ENCODE data around the gene GAL3ST1.

The GAL3ST1 gene

GRCh38 chr22:30513462-30513861 is 61.0 kb downstream of the GAL3ST1 start:
- H2AFZ ChIP-seq (ENCODE audit: low read depth, low read length), result no peak overlapping the region
- TF ChIP-seq EZH2 (IDR thresholded peaks at IDR 0.05; ENCODE audit: borderline replicate concordance, low read depth, low read length, severe bottlenecking) (no peak), CTCF (IDR thresholded peaks at IDR 0.05; ENCODE audit: borderline replicate concordance, extremely low read depth, low read length, poor library complexity, severe bottlenecking) (no peak)
- H3K9ac ChIP-seq (ENCODE audit: low read depth, low read length), result no peak overlapping the region
- no peaks in the 10 kb centered on the region for H4K20me1 ChIP-seq (ENCODE audit: insufficient read depth, low read length)
- ATAC-seq (ENCODE audit: insufficient read depth, low read depth) (no peak), DNase-seq (no peak)
- no peaks in the 10 kb centered on the region for H3K4me1 ChIP-seq (ENCODE audit: insufficient read depth, low read length)
- H3K4me3 ChIP-seq (ENCODE audit: low read depth in 1 of 2, low read length in 2 of 2), result no peak overlapping the region
- H3K36me3 ChIP-seq (ENCODE audit: insufficient read depth, low read length), result no peaks in the 10 kb centered on the region
- H3K79me2 ChIP-seq (ENCODE audit: insufficient read depth, low read length), result no peaks in the 10 kb centered on the region
- no peaks in the 10 kb centered on the region for H3K9me3 ChIP-seq (ENCODE audit: insufficient read depth, low read length, severe bottlenecking)
- peaks cover 3% of the 10 kb centered on the region for H3K27me3 ChIP-seq (ENCODE audit: insufficient read depth, low read length, poor library complexity)
- H3K27ac ChIP-seq (ENCODE audit: low read length), result no peak overlapping the region
- no peak overlapping the region for H3K4me2 ChIP-seq (ENCODE audit: insufficient read depth, low read length)

GRCh38 chr22:30511911-30512310 is 62.6 kb downstream of the GAL3ST1 start:
- Histone ChIP-seq H3K27ac (ENCODE audit: low read length) (no peak overlapping the region), H3K4me1 (ENCODE audit: insufficient read depth, low read length) (no peaks in the 10 kb centered on the region), H2AFZ (ENCODE audit: low read depth, low read length) (no peak overlapping the region), H3K4me3 (ENCODE audit: low read depth in 1 of 2, low read length in 2 of 2) (no peak overlapping the region), H3K79me2 (ENCODE audit: insufficient read depth, low read length) (no peaks in the 10 kb centered on the region), H3K36me3 (ENCODE audit: insufficient read depth, low read length) (no peaks in the 10 kb centered on the region), H3K4me2 (ENCODE audit: insufficient read depth, low read length) (no peak overlapping the region), H3K9me3 (ENCODE audit: insufficient read depth, low read length, severe bottlenecking) (no peaks in the 10 kb centered on the region), H4K20me1 (ENCODE audit: insufficient read depth, low read length) (no peaks in the 10 kb centered on the region), H3K9ac (ENCODE audit: low read depth, low read length) (no peak overlapping the region), H3K27me3 (ENCODE audit: insufficient read depth, low read length, poor library complexity) (peaks cover 3% of the 10 kb centered on the region)
- DNase-seq (no peak), ATAC-seq (ENCODE audit: insufficient read depth, low read depth) (no peak)
- no peak for TF ChIP-seq EZH2 (IDR thresholded peaks at IDR 0.05; ENCODE audit: borderline replicate concordance, low read depth, low read length, severe bottlenecking)
- TF ChIP-seq CTCF (IDR thresholded peaks at IDR 0.05; ENCODE audit: borderline replicate concordance, extremely low read depth, low read length, poor library complexity, severe bottlenecking), result no peak

GRCh38 chr22:30511109-30511508 is 63.4 kb downstream of the GAL3ST1 start:
- no peaks in the 10 kb centered on the region for H3K79me2 ChIP-seq (ENCODE audit: insufficient read depth, low read length)
- DNase-seq (no peak), ATAC-seq (ENCODE audit: insufficient read depth, low read depth) (no peak)
- H3K9me3 ChIP-seq (ENCODE audit: insufficient read depth, low read length, severe bottlenecking), result no peaks in the 10 kb centered on the region
- no peaks in the 10 kb centered on the region for H4K20me1 ChIP-seq (ENCODE audit: insufficient read depth, low read length)
- H2AFZ ChIP-seq (ENCODE audit: low read depth, low read length), result no peak overlapping the region
- H3K36me3 ChIP-seq (ENCODE audit: insufficient read depth, low read length), result no peaks in the 10 kb centered on the region
- H3K4me3 ChIP-seq (ENCODE audit: low read depth in 1 of 2, low read length in 2 of 2), result no peak overlapping the region
- no peaks in the 10 kb centered on the region for H3K4me1 ChIP-seq (ENCODE audit: insufficient read depth, low read length)
- no peak overlapping the region for H3K9ac ChIP-seq (ENCODE audit: low read depth, low read length)
- H3K27me3 ChIP-seq (ENCODE audit: insufficient read depth, low read length, poor library complexity), result peaks cover 3% of the 10 kb centered on the region
- H3K4me2 ChIP-seq (ENCODE audit: insufficient read depth, low read length), result no peak overlapping the region
- TF ChIP-seq CTCF (IDR thresholded peaks at IDR 0.05; ENCODE audit: borderline replicate concordance, extremely low read depth, low read length, poor library complexity, severe bottlenecking) (no peak), EZH2 (IDR thresholded peaks at IDR 0.05; ENCODE audit: borderline replicate concordance, low read depth, low read length, severe bottlenecking) (no peak)
- H3K27ac ChIP-seq (ENCODE audit: low read length), result no peak overlapping the region

GRCh38 chr22:30508216-30508615 is 66.2 kb downstream of the GAL3ST1 start:
- TF ChIP-seq EZH2 (IDR thresholded peaks at IDR 0.05; ENCODE audit: borderline replicate concordance, low read depth, low read length, severe bottlenecking), result no peak
- no peak for TF ChIP-seq CTCF (IDR thresholded peaks at IDR 0.05; ENCODE audit: borderline replicate concordance, extremely low read depth, low read length, poor library complexity, severe bottlenecking)
- Histone ChIP-seq H2AFZ (ENCODE audit: low read depth, low read length) (no peak overlapping the region), H4K20me1 (ENCODE audit: insufficient read depth, low read length) (no peaks in the 10 kb centered on the region), H3K9ac (ENCODE audit: low read depth, low read length) (no peak overlapping the region), H3K4me1 (ENCODE audit: insufficient read depth, low read length) (no peaks in the 10 kb centered on the region), H3K4me2 (ENCODE audit: insufficient read depth, low read length) (no peak overlapping the region), H3K9me3 (ENCODE audit: insufficient read depth, low read length, severe bottlenecking) (no peaks in the 10 kb centered on the region), H3K4me3 (ENCODE audit: low read depth in 1 of 2, low read length in 2 of 2) (no peak overlapping the region), H3K79me2 (ENCODE audit: insufficient read depth, low read length) (no peaks in the 10 kb centered on the region), H3K27me3 (ENCODE audit: insufficient read depth, low read length, poor library complexity) (no peaks in the 10 kb centered on the region), H3K27ac (ENCODE audit: low read length) (no peak overlapping the region), H3K36me3 (ENCODE audit: insufficient read depth, low read length) (no peaks in the 10 kb centered on the region)
- ATAC-seq (ENCODE audit: insufficient read depth, low read depth) (no peak), DNase-seq (no peak)
